Fibroblast of mammary gland (primary cell): ENCODE results near the gene IMPA2.
"Not testable (repeated sequence)": the region's sequence is repeated elsewhere in the genome, so short reads cannot be mapped to it uniquely, and the experiment has no call there.

Experiments
- DNase-seq: peaks from one replicate; pipeline ENCODE4 v3.0.0-alpha.2; 2010; ENCODE audit warnings: low read depth
- H3K4me3 ChIP-seq: 2 replicates; pipeline ENCODE4 v1.5.1; 2011; ENCODE audit warnings: low read depth, mild to moderate bottlenecking, low read length, moderate library complexity; ENCODE audit not compliant: control insufficient read depth
- TF ChIP-seq, protein P1 (sequence below): conservative IDR thresholded peaks from 2 replicates; pipeline ENCODE4 v1.5.1; 2011; ENCODE audit warnings: low read depth, low read length, inconsistent platforms; ENCODE audit not compliant: control insufficient read depth, insufficient read depth

Gene IMPA2

DNA sequence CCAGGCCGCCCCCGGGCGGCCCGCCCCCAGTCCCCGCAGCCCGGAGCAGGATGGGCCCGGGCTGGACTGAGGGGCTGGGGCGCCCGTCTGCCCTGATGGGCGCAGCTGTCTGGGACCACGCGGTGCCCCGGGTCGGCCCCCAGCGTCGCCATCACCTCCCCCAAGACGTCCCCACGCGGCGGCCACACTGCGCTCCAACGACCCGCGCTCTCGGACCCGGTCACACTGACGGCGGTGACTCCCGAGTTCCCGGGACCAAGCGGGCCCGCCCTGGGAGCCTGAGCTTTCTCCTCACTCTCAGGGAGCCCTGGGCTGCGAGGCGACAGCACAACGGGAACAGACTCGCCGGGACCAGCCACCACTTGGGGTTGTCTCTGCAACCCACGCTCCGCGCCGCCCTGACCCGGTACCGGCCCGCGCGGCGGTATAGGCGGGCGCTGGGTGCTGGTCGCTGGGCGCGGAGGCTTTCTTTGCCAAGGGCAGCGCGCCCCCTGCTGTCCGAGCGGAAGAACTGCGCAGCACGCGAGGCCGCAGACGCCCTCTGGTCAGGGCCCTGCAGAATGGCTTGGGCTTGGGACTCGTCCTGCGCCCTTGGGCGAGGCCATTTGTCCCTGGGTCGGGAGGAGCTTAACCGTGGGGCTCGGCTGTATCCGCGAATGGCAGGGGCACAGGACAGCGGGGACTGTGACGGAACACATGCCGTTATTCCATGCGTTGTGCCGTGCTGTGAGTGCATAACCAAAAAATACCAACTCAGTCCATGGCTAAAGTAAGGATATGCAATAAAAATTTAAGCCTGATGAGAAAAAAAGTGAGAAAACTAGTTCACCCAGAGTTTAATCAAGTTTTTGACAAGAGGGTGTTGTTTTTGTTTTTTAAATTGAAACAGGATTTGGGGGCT lies 57.6 kb downstream of the IMPA2 start:
- peak; percentile 70 for DNase-seq
- H3K4me3 ChIP-seq, result peak overlapping the region; percentile 51
- TF ChIP-seq, protein P1, sequence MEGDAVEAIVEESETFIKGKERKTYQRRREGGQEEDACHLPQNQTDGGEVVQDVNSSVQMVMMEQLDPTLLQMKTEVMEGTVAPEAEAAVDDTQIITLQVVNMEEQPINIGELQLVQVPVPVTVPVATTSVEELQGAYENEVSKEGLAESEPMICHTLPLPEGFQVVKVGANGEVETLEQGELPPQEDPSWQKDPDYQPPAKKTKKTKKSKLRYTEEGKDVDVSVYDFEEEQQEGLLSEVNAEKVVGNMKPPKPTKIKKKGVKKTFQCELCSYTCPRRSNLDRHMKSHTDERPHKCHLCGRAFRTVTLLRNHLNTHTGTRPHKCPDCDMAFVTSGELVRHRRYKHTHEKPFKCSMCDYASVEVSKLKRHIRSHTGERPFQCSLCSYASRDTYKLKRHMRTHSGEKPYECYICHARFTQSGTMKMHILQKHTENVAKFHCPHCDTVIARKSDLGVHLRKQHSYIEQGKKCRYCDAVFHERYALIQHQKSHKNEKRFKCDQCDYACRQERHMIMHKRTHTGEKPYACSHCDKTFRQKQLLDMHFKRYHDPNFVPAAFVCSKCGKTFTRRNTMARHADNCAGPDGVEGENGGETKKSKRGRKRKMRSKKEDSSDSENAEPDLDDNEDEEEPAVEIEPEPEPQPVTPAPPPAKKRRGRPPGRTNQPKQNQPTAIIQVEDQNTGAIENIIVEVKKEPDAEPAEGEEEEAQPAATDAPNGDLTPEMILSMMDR, result peak; percentile 65

DNA sequence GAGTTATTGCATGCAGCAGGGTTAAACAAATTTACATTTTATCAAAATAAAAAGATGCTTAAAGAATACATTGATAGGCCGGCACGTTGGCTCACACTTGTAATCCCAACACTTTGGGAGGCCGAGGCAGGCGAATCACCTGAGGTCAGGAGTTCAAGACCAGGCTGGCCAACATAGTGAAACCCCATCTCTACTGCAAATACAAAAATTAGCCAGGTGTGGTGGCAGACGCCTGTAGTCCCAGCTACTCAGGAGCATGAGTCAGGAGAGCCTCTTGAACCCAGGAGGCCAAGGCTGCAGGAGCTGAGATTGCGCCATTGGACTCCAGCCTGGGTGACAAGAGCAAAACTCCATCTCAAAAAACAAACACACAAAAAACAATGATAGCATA lies 58.2 kb downstream of the IMPA2 start:
- DNase-seq, H3K4me3 ChIP-seq: not testable (repeated sequence)

DNA sequence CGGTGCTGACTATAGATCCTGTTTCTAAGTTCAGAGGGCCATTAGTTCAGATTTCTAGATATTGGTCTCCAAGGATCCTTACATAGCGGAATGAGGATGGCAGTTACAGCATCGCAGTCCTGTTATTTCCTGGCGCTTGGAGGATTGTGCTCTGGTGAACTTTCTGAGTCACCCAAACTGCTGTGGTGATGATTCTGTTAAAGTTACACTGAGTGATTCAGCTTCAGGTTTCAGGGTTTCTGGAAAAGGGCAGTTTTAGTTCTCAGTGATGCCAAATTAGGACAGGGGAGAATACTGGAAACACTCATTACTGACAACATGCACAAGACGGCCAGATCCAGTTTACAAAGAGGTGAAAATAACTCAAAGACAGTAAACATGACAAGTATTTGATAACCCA lies 60.3 kb downstream of the IMPA2 start:
- H3K4me3 ChIP-seq, result no peak overlapping the region
- peak; percentile 95 for DNase-seq
- TF ChIP-seq, protein P1, result no peak

DNA sequence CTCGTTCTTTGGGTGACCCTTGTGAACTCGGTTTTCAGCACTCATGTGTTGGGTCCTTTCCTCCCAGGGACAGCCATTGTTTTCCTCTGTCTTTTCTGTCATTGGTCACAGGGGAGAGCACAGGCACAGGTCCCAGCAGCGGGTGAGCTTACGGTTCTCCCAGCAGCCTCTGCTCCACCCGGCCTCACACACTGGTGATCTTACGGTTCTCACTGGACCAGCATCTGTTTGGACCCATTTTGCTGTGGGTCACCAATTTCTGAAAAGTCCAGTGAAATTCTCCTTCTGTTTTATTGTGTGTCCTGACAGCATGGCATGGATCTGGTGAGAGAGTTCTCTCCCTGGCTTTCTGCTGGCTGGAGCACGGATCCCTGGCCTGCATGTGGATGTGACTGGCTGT lies 62.5 kb downstream of the IMPA2 start:
- no peak overlapping the region for H3K4me3 ChIP-seq
- no peak for DNase-seq
- TF ChIP-seq, protein P1, result no peak

DNA sequence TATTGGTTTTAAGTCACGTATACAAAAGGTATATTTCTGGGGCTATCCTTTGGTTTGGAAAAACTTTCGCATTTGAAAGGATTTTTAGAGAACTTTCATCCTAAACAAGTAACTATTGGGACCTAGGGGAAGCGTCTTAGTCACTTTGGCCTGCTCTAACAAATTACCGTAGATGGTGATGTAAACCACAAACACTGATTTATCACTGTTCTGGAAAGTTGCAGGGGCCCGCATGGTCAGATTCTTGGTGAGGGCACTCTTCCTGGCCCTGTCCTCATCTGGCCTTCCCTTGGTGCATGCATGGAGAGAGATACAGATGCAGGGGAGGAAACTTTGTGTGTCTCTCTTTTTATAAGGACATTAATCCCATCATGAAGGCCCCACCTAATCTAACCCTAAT lies 63.3 kb downstream of the IMPA2 start:
- TF ChIP-seq, protein P1, result no peak

DNA sequence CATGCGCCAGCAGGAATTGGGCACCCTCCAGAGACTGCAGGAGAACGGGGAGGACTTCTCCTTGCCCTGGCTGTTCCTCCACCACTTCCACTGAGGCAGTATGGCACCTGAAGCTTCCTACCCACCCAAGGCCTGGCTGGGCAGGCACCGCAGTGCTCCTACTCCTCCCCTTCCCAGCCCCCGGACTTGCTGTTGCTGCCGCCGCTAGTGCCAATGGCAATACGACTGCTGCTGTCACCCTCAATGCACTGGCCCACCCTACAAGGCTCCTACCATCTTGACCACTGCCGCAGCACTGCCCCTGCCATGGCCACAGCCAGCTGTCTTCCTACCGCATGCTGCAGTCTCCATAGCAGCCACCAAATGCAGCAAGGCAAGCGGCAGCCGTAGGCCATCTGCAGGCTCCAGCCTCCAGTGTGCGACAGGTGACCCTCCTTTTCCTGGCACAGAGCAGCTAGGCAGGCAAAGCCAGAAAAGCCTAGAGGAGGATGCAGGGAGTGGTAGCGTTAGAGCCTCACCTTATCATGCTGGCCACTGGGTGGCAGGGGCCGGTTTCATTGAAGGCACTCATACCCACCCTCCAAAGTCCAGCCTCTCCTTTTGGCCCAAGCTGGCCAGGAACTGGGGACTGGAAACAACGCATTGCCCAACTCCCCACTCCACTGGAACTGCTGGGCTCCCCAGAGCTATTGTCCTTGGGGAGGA lies 64.9 kb downstream of the IMPA2 start:
- DNase-seq, result no peak
- no peak overlapping the region for H3K4me3 ChIP-seq
- TF ChIP-seq, protein P1, result no peak

More for the DNA sequence above, 63.3 kb downstream of the IMPA2 start:
- no peak overlapping the region for H3K4me3 ChIP-seq
- DNase-seq, result peak; percentile 57

DNA sequence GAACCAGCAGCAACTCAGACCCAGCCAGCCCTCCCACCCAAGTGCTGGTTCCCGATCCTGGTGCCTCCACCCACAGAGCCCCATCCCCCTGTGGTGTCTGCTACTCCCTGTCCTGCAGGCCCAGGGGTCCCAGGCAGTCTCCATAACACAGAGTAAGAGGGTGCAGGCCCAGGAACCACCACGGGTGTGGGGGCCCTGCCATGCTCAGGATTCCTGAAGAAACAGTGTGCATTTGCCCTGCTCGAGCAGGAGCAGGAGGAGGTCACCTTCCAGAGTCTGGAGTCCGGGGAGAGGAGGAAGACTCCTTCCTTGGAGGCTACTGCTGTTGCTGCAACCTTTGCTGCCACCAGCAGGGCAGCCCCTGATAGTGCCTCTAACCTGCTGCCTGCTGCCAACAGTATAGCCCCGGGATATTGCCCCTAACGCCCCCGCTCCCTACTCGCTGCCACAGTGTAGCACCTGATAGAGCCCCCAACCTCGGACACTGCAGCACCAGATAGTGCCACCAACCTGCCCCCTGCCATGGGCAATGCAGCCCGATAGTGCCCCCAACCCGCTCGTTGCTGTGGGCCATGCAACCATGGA lies 65.5 kb downstream of the IMPA2 start:
- TF ChIP-seq, protein P1, result peak; percentile 11
- no peak overlapping the region for H3K4me3 ChIP-seq
- no peak for DNase-seq
